Activated CD4-positive, alpha-beta T cell treated with anti-CD3 and anti-CD28 coated beads for 36 hours (primary cell): ENCODE measurements around the gene TRDN. TPM values are rescaled to one million over a fixed set of nuclear protein-coding genes. Genes with fewer than 3 reads are reported as not detected.

ENCODE experiments used
- ATAC-seq: fragments of 200-7000 bp; cut with Tn5 transposase; one replicate; pipeline ENCODE4 v1.10.0; 2021; ENCODE audit warnings: mild to moderate bottlenecking, moderate library complexity
- CTCF ChIA-PET: fragments of 350-600 bp; sonication (Branson Sonifier 250); formaldehyde crosslinking; loops from one replicate; lab custom pipeline; 2021; ENCODE audit warnings: antibody characterized with exemption; lab: Charles Lee
- POLR2A ChIA-PET: fragments of 350-600 bp; sonication (Branson Sonifier 250); formaldehyde crosslinking; loops from one replicate; lab custom pipeline; 2021; ENCODE audit warnings: antibody characterized with exemption, inconsistent platforms; lab: Charles Lee
- DNase-seq: peaks from one replicate; pipeline ENCODE4 v3.0.0-alpha.2; 2020
- H3K27ac Mint-ChIP-seq: one replicate; pipeline ENCODE4 v1.8.0; 2021; ENCODE audit warnings: mixed read lengths
- H3K27me3 Mint-ChIP-seq: one replicate; pipeline ENCODE4 v1.8.0; 2021; ENCODE audit warnings: mixed read lengths
- H3K36me3 Mint-ChIP-seq: one replicate; pipeline ENCODE4 v1.8.0; 2021; ENCODE audit warnings: low read depth, mixed read lengths
- H3K4me1 Mint-ChIP-seq: one replicate; pipeline ENCODE4 v1.8.0; 2021; ENCODE audit warnings: mixed read lengths
- H3K4me3 Mint-ChIP-seq: one replicate; pipeline ENCODE4 v1.8.0; 2021; ENCODE audit warnings: mild to moderate bottlenecking, moderate library complexity, mixed read lengths
- H3K9me3 Mint-ChIP-seq: one replicate; pipeline ENCODE4 v1.8.0; 2021; ENCODE audit warnings: low read depth, mixed read lengths
- intact Hi-C, 2 experiments: fragments of 100-400 bp; cut with DNase I in 1 of 2; cut with micrococcal nuclease in 1 of 2; formaldehyde crosslinking; loops; one replicate each; pipeline versions ENCODE4 v1.14.2 to v1.15.1; 2022 to 2024; cut with DNase I, micrococcal nuclease
- total RNA-seq, 2 experiments: library from RNA; stranded (reverse); gene quantifications; one replicate each; pipeline ENCODE4 v1.2.3, GENCODE V29; 2021

Gene TRDN
- total RNA-seq, 2 experiments from 2014 or later = not detected

- no peaks in the 10 kb centered on the region for H3K36me3 Mint-ChIP-seq
- CTCF ChIA-PET = no interaction called here
- intact Hi-C loops = no loop called here
- no peak overlapping the region for H3K27ac Mint-ChIP-seq
- no peak overlapping the region for H3K4me3 Mint-ChIP-seq
- ATAC-seq (no peak), DNase-seq (no peak)
- H3K9me3 Mint-ChIP-seq = peaks cover 2% of the 10 kb centered on the region
- H3K27me3 Mint-ChIP-seq = no peaks in the 10 kb centered on the region
- no peaks in the 10 kb centered on the region for H3K4me1 Mint-ChIP-seq
- POLR2A ChIA-PET = no interaction called here
Measured at GRCh38 chr6:123226398-123226797, 410.4 kb downstream of the TRDN start.

GRCh38 chr6:123224077-123224476, 412.7 kb downstream of the TRDN start:
- no peaks in the 10 kb centered on the region for H3K4me1 Mint-ChIP-seq
- intact Hi-C loops = no loop called here
- no peak overlapping the region for H3K27ac Mint-ChIP-seq
- H3K9me3 Mint-ChIP-seq = peaks cover 2% of the 10 kb centered on the region
- ChIA-PET CTCF (interaction anchor here (0.8 kb wide), 1 partner anchor 1220 kb away, joined by 3 read pairs; no protein-coding TSS in a partner anchor), POLR2A (no interaction called here)
- H3K27me3 Mint-ChIP-seq = no peaks in the 10 kb centered on the region
- no peak for ATAC-seq
- H3K36me3 Mint-ChIP-seq = no peaks in the 10 kb centered on the region
- H3K4me3 Mint-ChIP-seq = no peak overlapping the region
- no peak for DNase-seq

- no peak overlapping the region for H3K4me3 Mint-ChIP-seq
- intact Hi-C loops = no loop called here
- ATAC-seq = no peak
- CTCF ChIA-PET = interaction anchor here (0.8 to 1.1 kb wide), 2 partner anchors 34 to 1221 kb away, joined by 3 read pairs; no protein-coding TSS in a partner anchor
- H3K36me3 Mint-ChIP-seq = no peaks in the 10 kb centered on the region
- POLR2A ChIA-PET = no interaction called here
- no peaks in the 10 kb centered on the region for H3K27me3 Mint-ChIP-seq
- no peak for DNase-seq
- H3K27ac Mint-ChIP-seq = no peak overlapping the region
- peaks cover 2% of the 10 kb centered on the region for H3K9me3 Mint-ChIP-seq
- H3K4me1 Mint-ChIP-seq = no peaks in the 10 kb centered on the region
Measured at GRCh38 chr6:123223461-123223860, 413.3 kb downstream of the TRDN start.

GRCh38 chr6:123215211-123215610, 421.5 kb downstream of the TRDN start:
- CTCF ChIA-PET = no interaction called here
- no peak overlapping the region for H3K27ac Mint-ChIP-seq

GRCh38 chr6:123214433-123214832, 422.3 kb downstream of the TRDN start:
- ATAC-seq (no peak), DNase-seq (no peak)
- CTCF ChIA-PET = no interaction called here
- no peak overlapping the region for H3K27ac Mint-ChIP-seq
- no peaks in the 10 kb centered on the region for H3K36me3 Mint-ChIP-seq
- no peaks in the 10 kb centered on the region for H3K27me3 Mint-ChIP-seq
- H3K4me3 Mint-ChIP-seq = no peak overlapping the region
- intact Hi-C loops = no loop called here
- POLR2A ChIA-PET = no interaction called here
- H3K4me1 Mint-ChIP-seq = no peaks in the 10 kb centered on the region
- H3K9me3 Mint-ChIP-seq = no peaks in the 10 kb centered on the region

More at GRCh38 chr6:123215211-123215610, 421.5 kb downstream of the TRDN start:
- H3K27me3 Mint-ChIP-seq = no peaks in the 10 kb centered on the region
- POLR2A ChIA-PET = no interaction called here
- H3K4me1 Mint-ChIP-seq = no peaks in the 10 kb centered on the region
- H3K36me3 Mint-ChIP-seq = no peaks in the 10 kb centered on the region
- ATAC-seq (no peak), DNase-seq (no peak)
- intact Hi-C loops = no loop called here
- no peaks in the 10 kb centered on the region for H3K9me3 Mint-ChIP-seq
- no peak overlapping the region for H3K4me3 Mint-ChIP-seq

GRCh38 chr6:123213921-123214320, 422.8 kb downstream of the TRDN start:
- H3K27ac Mint-ChIP-seq = no peak overlapping the region

GRCh38 chr6:123211777-123212545, 424.8 kb downstream of the TRDN start:
- ChIA-PET POLR2A (no interaction called here), CTCF (no interaction called here)
- H3K27ac Mint-ChIP-seq = no peak overlapping the region
- no peak for DNase-seq
- intact Hi-C loops = no loop called here
- ATAC-seq = no peak
- no peaks in the 10 kb centered on the region for H3K36me3 Mint-ChIP-seq
- no peaks in the 10 kb centered on the region for H3K27me3 Mint-ChIP-seq
- no peak overlapping the region for H3K4me3 Mint-ChIP-seq
- no peaks in the 10 kb centered on the region for H3K4me1 Mint-ChIP-seq
- H3K9me3 Mint-ChIP-seq = no peaks in the 10 kb centered on the region

More at GRCh38 chr6:123213921-123214320, 422.8 kb downstream of the TRDN start:
- Mint-ChIP-seq H3K9me3 (no peaks in the 10 kb centered on the region), H3K4me3 (no peak overlapping the region), H3K36me3 (no peaks in the 10 kb centered on the region), H3K27me3 (no peaks in the 10 kb centered on the region), H3K4me1 (no peaks in the 10 kb centered on the region)
- POLR2A ChIA-PET = no interaction called here
- intact Hi-C loops = no loop called here
- DNase-seq (no peak), ATAC-seq (no peak)
- CTCF ChIA-PET = no interaction called here

GRCh38 chr6:123210645-123211044, 426.1 kb downstream of the TRDN start:
- ChIA-PET POLR2A (no interaction called here), CTCF (interaction anchor here (0.6 kb wide), 1 partner anchor 571 kb away, joined by 3 read pairs; no protein-coding TSS in a partner anchor)
- Mint-ChIP-seq H3K27me3 (no peaks in the 10 kb centered on the region), H3K4me1 (no peaks in the 10 kb centered on the region), H3K9me3 (no peaks in the 10 kb centered on the region), H3K36me3 (no peaks in the 10 kb centered on the region), H3K4me3 (no peak overlapping the region), H3K27ac (no peak overlapping the region)
- DNase-seq (no peak), ATAC-seq (no peak)
- intact Hi-C loops = no loop called here

GRCh38 chr6:123207967-123208510, 428.7 kb downstream of the TRDN start:
- ChIA-PET POLR2A (no interaction called here), CTCF (no interaction called here)
- intact Hi-C loops = no loop called here
- Mint-ChIP-seq H3K27ac (no peak overlapping the region), H3K36me3 (no peaks in the 10 kb centered on the region), H3K4me1 (no peaks in the 10 kb centered on the region), H3K9me3 (no peaks in the 10 kb centered on the region), H3K27me3 (no peaks in the 10 kb centered on the region), H3K4me3 (no peak overlapping the region)
- DNase-seq = no peak
- ATAC-seq = no peak

GRCh38 chr6:123203928-123204327, 432.8 kb downstream of the TRDN start:
- ChIA-PET POLR2A (no interaction called here), CTCF (no interaction called here)
- Mint-ChIP-seq H3K27me3 (no peaks in the 10 kb centered on the region), H3K27ac (no peak overlapping the region), H3K36me3 (no peaks in the 10 kb centered on the region), H3K4me1 (no peaks in the 10 kb centered on the region), H3K4me3 (no peak overlapping the region), H3K9me3 (peaks cover 5% of the 10 kb centered on the region)
- ATAC-seq (no peak), DNase-seq (no peak)
- intact Hi-C loops = no loop called here

- POLR2A ChIA-PET = interaction anchor here (0.8 kb wide), 1 partner anchor 266 kb away, joined by 3 read pairs; no protein-coding TSS in a partner anchor
- Mint-ChIP-seq H3K4me1 (no peaks in the 10 kb centered on the region), H3K27me3 (no peaks in the 10 kb centered on the region), H3K36me3 (no peaks in the 10 kb centered on the region), H3K27ac (no peak overlapping the region), H3K9me3 (peaks cover 5% of the 10 kb centered on the region), H3K4me3 (no peak overlapping the region)
- DNase-seq = no peak
- CTCF ChIA-PET = interaction anchor here (0.6 kb wide), 1 partner anchor 10 kb away, joined by 3 read pairs; no protein-coding TSS in a partner anchor
- intact Hi-C loops = no loop called here
- no peak for ATAC-seq
Measured at GRCh38 chr6:123201869-123202372, 434.8 kb downstream of the TRDN start.

GRCh38 chr6:123193298-123193697, 443.5 kb downstream of the TRDN start:
- intact Hi-C loops = no loop called here
- POLR2A ChIA-PET = no interaction called here
- CTCF ChIA-PET = no interaction called here
- Mint-ChIP-seq H3K9me3 (peaks cover 3% of the 10 kb centered on the region), H3K27ac (no peak overlapping the region), H3K27me3 (no peaks in the 10 kb centered on the region), H3K4me3 (no peak overlapping the region), H3K36me3 (no peaks in the 10 kb centered on the region), H3K4me1 (no peaks in the 10 kb centered on the region)
- ATAC-seq (no peak), DNase-seq (no peak)
